ENCODE measurements around the gene SIRT4.

DNA sequence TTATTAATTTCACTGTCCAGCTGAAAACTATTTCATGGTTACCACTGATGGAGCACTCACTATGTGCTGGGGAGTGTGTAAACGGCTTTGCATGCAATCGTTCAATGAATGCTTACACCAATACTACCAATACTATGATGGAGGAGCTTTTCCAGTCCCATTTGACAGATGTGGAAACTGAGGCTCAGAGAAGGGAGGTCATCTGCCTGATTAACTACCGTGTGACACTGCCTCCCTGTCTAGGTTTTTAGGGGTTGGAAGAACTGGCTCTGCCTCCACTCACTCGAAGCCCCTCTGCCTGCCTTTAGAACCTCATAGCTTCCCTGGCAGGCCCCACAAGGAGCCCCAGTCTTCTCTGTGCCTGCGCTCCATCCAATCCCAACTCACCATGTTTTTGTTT lies 55.0 kb downstream of the SIRT4 start:
- TF ChIP-seq, protein P1, sequence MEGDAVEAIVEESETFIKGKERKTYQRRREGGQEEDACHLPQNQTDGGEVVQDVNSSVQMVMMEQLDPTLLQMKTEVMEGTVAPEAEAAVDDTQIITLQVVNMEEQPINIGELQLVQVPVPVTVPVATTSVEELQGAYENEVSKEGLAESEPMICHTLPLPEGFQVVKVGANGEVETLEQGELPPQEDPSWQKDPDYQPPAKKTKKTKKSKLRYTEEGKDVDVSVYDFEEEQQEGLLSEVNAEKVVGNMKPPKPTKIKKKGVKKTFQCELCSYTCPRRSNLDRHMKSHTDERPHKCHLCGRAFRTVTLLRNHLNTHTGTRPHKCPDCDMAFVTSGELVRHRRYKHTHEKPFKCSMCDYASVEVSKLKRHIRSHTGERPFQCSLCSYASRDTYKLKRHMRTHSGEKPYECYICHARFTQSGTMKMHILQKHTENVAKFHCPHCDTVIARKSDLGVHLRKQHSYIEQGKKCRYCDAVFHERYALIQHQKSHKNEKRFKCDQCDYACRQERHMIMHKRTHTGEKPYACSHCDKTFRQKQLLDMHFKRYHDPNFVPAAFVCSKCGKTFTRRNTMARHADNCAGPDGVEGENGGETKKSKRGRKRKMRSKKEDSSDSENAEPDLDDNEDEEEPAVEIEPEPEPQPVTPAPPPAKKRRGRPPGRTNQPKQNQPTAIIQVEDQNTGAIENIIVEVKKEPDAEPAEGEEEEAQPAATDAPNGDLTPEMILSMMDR (conservative IDR thresholded peaks at IDR 0.05; ENCODE audit: low read depth, low read length): no peak
- TF ChIP-seq EZH2 (IDR thresholded peaks at IDR 0.05; ENCODE audit: low read length, unreplicated experiment): no peak

All from PC-3 (cell line).